SJSA1 (cell line): ENCODE results near the gene TMOD4. TPM values are rescaled to one million over a fixed set of nuclear protein-coding genes. Genes with fewer than 3 reads are reported as not detected.

Experiments used
- DNase-seq, 2 experiments: peaks; one replicate each; pipeline ENCODE4 v3.0.0-alpha.2; 2015 to 2020; ENCODE audit warnings: low spot score in 2 of 2, low read depth in 1 of 2
- H3K27ac ChIP-seq: fragments of 250-450 bp; sonication (Bioruptor Pico); 2 replicates; pipeline ENCODE4 v1.5.1; 2020; ENCODE audit warnings: mild to moderate bottlenecking, moderate library complexity
- H3K27me3 ChIP-seq: fragments of 250-450 bp; sonication (Bioruptor Pico); replicated peaks from 2 replicates; pipeline ENCODE4 v1.5.1; 2020; ENCODE audit warnings: mild to moderate bottlenecking, moderate library complexity
- H3K36me3 ChIP-seq: fragments of 250-450 bp; sonication (Bioruptor Pico); 2 replicates; pipeline ENCODE4 v1.5.1; 2020; ENCODE audit warnings: mild to moderate bottlenecking
- H3K4me1 ChIP-seq: fragments of 250-450 bp; sonication (Bioruptor Pico); replicated peaks from 2 replicates; pipeline ENCODE4 v1.6.1; 2021; ENCODE audit warnings: mild to moderate bottlenecking
- H3K4me3 ChIP-seq: fragments of 250-450 bp; sonication (Bioruptor Pico); 2 replicates; pipeline ENCODE4 v1.5.1; 2020; ENCODE audit warnings: mild to moderate bottlenecking
- H3K9me3 ChIP-seq: fragments of 250-450 bp; sonication (Bioruptor Pico); replicated peaks from 2 replicates; pipeline ENCODE4 v1.5.1; 2020; ENCODE audit warnings: mild to moderate bottlenecking
- total RNA-seq: library from RNA; depleted of rRNA; stranded (reverse); fragments of >200 nt; shearing (Covaris generic); gene quantifications from 2 replicates; pipeline ENCODE4 v1.2.3, GENCODE V29; 2014; rRNA removed

The TMOD4 gene
- total RNA-seq, 1 experiment from 2014 or later: 1.2 TPM

DNA sequence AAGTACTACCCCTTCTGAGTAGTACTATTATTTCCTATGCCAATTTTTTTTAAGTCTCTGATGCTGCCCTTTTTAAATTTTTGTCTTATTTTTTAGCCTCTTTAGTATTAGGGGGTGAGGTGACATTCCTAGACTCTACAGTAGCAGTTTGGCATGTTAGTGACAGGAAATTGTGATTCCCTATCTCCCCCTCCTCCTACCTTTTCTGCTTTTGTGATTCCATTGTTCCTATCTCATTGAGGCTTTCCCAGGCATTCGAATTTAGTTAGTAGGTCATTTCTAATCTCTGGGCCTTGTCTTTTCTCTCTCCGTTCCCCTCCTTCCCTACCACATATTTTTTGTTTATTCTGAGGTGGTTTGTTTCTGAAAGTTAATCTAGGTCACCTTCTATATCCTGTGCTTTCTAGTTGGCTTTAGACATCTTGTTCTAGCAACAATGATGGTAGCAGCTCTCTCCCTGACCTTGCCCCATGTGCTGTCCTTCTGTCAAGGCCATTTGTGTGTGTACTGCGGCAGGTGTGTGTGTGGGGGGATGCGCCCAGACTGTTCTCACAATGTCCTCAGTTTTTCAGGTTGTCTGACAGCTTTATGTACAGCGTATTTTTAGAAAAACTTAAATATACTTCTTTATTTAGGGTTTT, 50.9 kb downstream of the TMOD4 start:
- Histone ChIP-seq H3K27me3 (no peaks in the 10 kb centered on the region), H3K4me1 (no peaks in the 10 kb centered on the region), H3K27ac (no peak overlapping the region), H3K36me3 (0 out of 2 replicates have a peak, but pooled peaks cover 2% of the 10 kb centered on the region), H3K4me3 (no peak overlapping the region), H3K9me3 (no peaks in the 10 kb centered on the region)
- no peak for DNase-seq

Other genes with a start within 250 kb of the TMOD4 start
- gene SETDB1, start 249.6 kb downstream of the TMOD4 start, total RNA-seq: 21.0 and 30.6 TPM in 2 replicates
- 145 and 165 TPM in 2 replicates for gene CERS2, start 201.1 kb downstream of the TMOD4 start, total RNA-seq
- gene ANXA9, start 193.7 kb downstream of the TMOD4 start, total RNA-seq: 0.66 TPM in 1 of 2 replicates, not detected in the other
- gene MINDY1, start 169.1 kb downstream of the TMOD4 start, total RNA-seq: 5.9 and 6.6 TPM in 2 replicates
- gene PRUNE1, start 167.5 kb downstream of the TMOD4 start, total RNA-seq: 8.1 and 22.3 TPM in 2 replicates
- 0.42 and 0.75 TPM in 2 replicates for gene BNIPL, start 139.4 kb downstream of the TMOD4 start, total RNA-seq
- 0.38 and 0.74 TPM in 2 replicates for gene C1orf56, start 128.2 kb downstream of the TMOD4 start, total RNA-seq
- 35.2 and 67.2 TPM in 2 replicates for gene CDC42SE1, start 116.4 kb downstream of the TMOD4 start, total RNA-seq
- 23.7 and 26.5 TPM in 2 replicates for gene MLLT11, start 115.6 kb downstream of the TMOD4 start, total RNA-seq
- 9.3 and 11.7 TPM in 2 replicates for gene GABPB2, start 105.2 kb downstream of the TMOD4 start, total RNA-seq
- 0.06 and 1.1 TPM in 2 replicates for gene SEMA6C, start 29.4 kb downstream of the TMOD4 start, total RNA-seq
- not detected in 2 replicates for gene TNFAIP8L2, start 19.3 kb downstream of the TMOD4 start, total RNA-seq
- 15.8 and 18.3 TPM in 2 replicates for gene LYSMD1, start 10.1 kb downstream of the TMOD4 start, total RNA-seq
- gene SCNM1, start 9.8 kb downstream of the TMOD4 start, total RNA-seq: 52.9 and 62.9 TPM in 2 replicates
- 52.8 and 66.6 TPM in 2 replicates for gene VPS72, start 14.2 kb upstream of the TMOD4 start, total RNA-seq
- gene PIP5K1A, start 22.6 kb upstream of the TMOD4 start, total RNA-seq: 46.5 and 69.9 TPM in 2 replicates
- 293 and 297 TPM in 2 replicates for gene PSMD4, start 78.8 kb upstream of the TMOD4 start, total RNA-seq
- 12.5 and 14.5 TPM in 2 replicates for gene ZNF687, start 106.3 kb upstream of the TMOD4 start, total RNA-seq
- 30.5 and 60.4 TPM in 2 replicates for gene PI4KB, start 151.4 kb upstream of the TMOD4 start, total RNA-seq
- 32.2 and 46.9 TPM in 2 replicates for gene RFX5, start 171.3 kb upstream of the TMOD4 start, total RNA-seq
- 21.6 and 31.1 TPM in 2 replicates for gene SELENBP1, start 196.7 kb upstream of the TMOD4 start, total RNA-seq
- gene PSMB4, start 223.6 kb upstream of the TMOD4 start, total RNA-seq: 559 and 717 TPM in 2 replicates